Colonic mucosa (tissue), 4 donors: ENCODE results near the gene UGT1A7. TPM values are rescaled to one million over a fixed set of nuclear protein-coding genes. Genes with fewer than 3 reads are reported as not detected.

Source experiments
- DNase-seq: peaks from one replicate; pipeline ENCODE4 v3.0.0-alpha.2; 2020
- H3K27ac ChIP-seq: fragments of 200-600 bp; one replicate; pipeline ENCODE4 v1.8.0; 2021
- H3K27me3 ChIP-seq: fragments of 200-600 bp; one replicate; pipeline ENCODE4 v1.8.0; 2021
- H3K36me3 ChIP-seq: fragments of 200-600 bp; one replicate; pipeline ENCODE4 v1.8.0; 2021
- H3K4me1 ChIP-seq: fragments of 200-600 bp; one replicate; pipeline ENCODE4 v1.8.0; 2021; ENCODE audit warnings: mild to moderate bottlenecking
- H3K4me3 ChIP-seq: fragments of 200-600 bp; one replicate; pipeline ENCODE4 v1.8.0; 2021
- H3K9ac ChIP-seq, 2 donors: one replicate each; pipeline ENCODE4 v1.7.0; 2013; ENCODE audit warnings: control low read depth in 2 of 2, low read depth in 2 of 2, low read length in 2 of 2
- H3K9me3 ChIP-seq: fragments of 200-600 bp; one replicate; pipeline ENCODE4 v1.8.0; 2021
- intact Hi-C: fragments of 100-400 bp; cut with DNase I; formaldehyde crosslinking; loops from one replicate; pipeline ENCODE4 v1.14.1; 2022
- total RNA-seq, 2 donors: library from RNA; stranded (reverse); fragmentation: NEBNext Ultra II Directional in 1 of 2; extraction: Animal tissue kit (Norgen Biotek cat#: 25700) in 1 of 2; gene quantifications; one replicate each; pipeline ENCODE4 v1.2.1, GENCODE V29; 2021
- TF ChIP-seq, protein P1 (sequence below): fragments of 200-600 bp; IDR thresholded peaks from one replicate; pipeline ENCODE4 v1.8.0; 2022; ENCODE audit warnings: antibody characterized with exemption, mild to moderate bottlenecking
- donor health status: healthy.
- donor health status: DM: no; HTN: no; CAD: no.
- donor health status: DM: no; HTN: no; CAD: no.

Gene UGT1A7
- total RNA-seq, 2 donors from 2014 or later = 3.1 TPM

DNA sequence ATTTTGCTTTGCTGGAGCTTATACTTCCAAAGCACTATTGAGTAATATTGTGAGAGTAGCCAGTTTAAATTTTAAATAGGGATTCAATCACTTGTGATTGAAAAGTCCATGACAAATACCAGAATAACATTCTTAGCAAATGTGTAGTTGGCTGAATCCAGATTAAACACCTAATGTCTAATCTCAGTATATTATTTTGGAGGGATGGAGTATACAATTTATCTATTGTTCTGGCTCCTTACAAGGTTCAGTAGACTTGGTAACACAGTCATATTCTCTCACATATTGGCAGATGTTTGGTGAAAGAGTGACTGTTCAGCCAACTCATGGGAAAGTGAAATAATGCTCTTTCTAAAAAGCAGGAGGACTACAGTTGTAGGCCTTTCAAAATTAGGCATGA, 7.8 kb upstream of the UGT1A7 start:
- H3K27ac ChIP-seq = no peak overlapping the region
- H3K4me1 ChIP-seq = no peaks in the 10 kb centered on the region
- H3K9ac ChIP-seq = no peak overlapping the region
- no peaks in the 10 kb centered on the region for H3K9me3 ChIP-seq
- no peaks in the 10 kb centered on the region for H3K36me3 ChIP-seq
- no peak overlapping the region for H3K4me3 ChIP-seq
- H3K27me3 ChIP-seq = no peaks in the 10 kb centered on the region
- DNase-seq = no peak
- TF ChIP-seq, protein P1, sequence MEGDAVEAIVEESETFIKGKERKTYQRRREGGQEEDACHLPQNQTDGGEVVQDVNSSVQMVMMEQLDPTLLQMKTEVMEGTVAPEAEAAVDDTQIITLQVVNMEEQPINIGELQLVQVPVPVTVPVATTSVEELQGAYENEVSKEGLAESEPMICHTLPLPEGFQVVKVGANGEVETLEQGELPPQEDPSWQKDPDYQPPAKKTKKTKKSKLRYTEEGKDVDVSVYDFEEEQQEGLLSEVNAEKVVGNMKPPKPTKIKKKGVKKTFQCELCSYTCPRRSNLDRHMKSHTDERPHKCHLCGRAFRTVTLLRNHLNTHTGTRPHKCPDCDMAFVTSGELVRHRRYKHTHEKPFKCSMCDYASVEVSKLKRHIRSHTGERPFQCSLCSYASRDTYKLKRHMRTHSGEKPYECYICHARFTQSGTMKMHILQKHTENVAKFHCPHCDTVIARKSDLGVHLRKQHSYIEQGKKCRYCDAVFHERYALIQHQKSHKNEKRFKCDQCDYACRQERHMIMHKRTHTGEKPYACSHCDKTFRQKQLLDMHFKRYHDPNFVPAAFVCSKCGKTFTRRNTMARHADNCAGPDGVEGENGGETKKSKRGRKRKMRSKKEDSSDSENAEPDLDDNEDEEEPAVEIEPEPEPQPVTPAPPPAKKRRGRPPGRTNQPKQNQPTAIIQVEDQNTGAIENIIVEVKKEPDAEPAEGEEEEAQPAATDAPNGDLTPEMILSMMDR = no peak
- intact Hi-C loops = no loop called here

- TF ChIP-seq, protein P1 = no peak
- H3K4me3 ChIP-seq = no peak overlapping the region
- no peaks in the 10 kb centered on the region for H3K36me3 ChIP-seq
- no peak for DNase-seq
- H3K27ac ChIP-seq = no peak overlapping the region
- no peaks in the 10 kb centered on the region for H3K4me1 ChIP-seq
- H3K9ac ChIP-seq = no peak overlapping the region
- intact Hi-C loops = no loop called here
- H3K9me3 ChIP-seq = no peaks in the 10 kb centered on the region
- no peaks in the 10 kb centered on the region for H3K27me3 ChIP-seq
Measured at GRCh38 chr2:233674314-233674713, 7.4 kb upstream of the UGT1A7 start.

- H3K27me3 ChIP-seq = no peaks in the 10 kb centered on the region
- DNase-seq = no peak
- no peaks in the 10 kb centered on the region for H3K4me1 ChIP-seq
- intact Hi-C loops = no loop called here
- no peak overlapping the region for H3K9ac ChIP-seq
- H3K9me3 ChIP-seq = no peaks in the 10 kb centered on the region
- H3K4me3 ChIP-seq = no peak overlapping the region
- no peaks in the 10 kb centered on the region for H3K36me3 ChIP-seq
- TF ChIP-seq, protein P1 = no peak
- H3K27ac ChIP-seq = no peak overlapping the region
Measured at GRCh38 chr2:233674995-233675394, 6.7 kb upstream of the UGT1A7 start.

- TF ChIP-seq, protein P1 = no peak
- no peaks in the 10 kb centered on the region for H3K36me3 ChIP-seq
- H3K27ac ChIP-seq = no peak overlapping the region
- no peaks in the 10 kb centered on the region for H3K4me1 ChIP-seq
- H3K27me3 ChIP-seq = no peaks in the 10 kb centered on the region
- no peak overlapping the region for H3K4me3 ChIP-seq
- DNase-seq = no peak
- no peak overlapping the region for H3K9ac ChIP-seq
- intact Hi-C loops = no loop called here
- H3K9me3 ChIP-seq = no peaks in the 10 kb centered on the region
Measured at GRCh38 chr2:233676046-233676445, 5.7 kb upstream of the UGT1A7 start.

- no peaks in the 10 kb centered on the region for H3K9me3 ChIP-seq
- H3K27ac ChIP-seq = no peak overlapping the region
- no peaks in the 10 kb centered on the region for H3K4me1 ChIP-seq
- intact Hi-C loops = no loop called here
- DNase-seq = no peak
- no peak overlapping the region for H3K9ac ChIP-seq
- no peaks in the 10 kb centered on the region for H3K27me3 ChIP-seq
- TF ChIP-seq, protein P1 = no peak
- H3K4me3 ChIP-seq = no peak overlapping the region
- H3K36me3 ChIP-seq = no peaks in the 10 kb centered on the region
Measured at GRCh38 chr2:233679196-233679595, 2.5 kb upstream of the UGT1A7 start.
